HG03196 (cell line): ENCODE data around the gene GUCY1B1.

ENCODE experiments used
- ATAC-seq: cut with Tn5 transposase; IDR thresholded peaks from one replicate; pipeline ENCODE4 v1.9.1; 2021; ENCODE audit not compliant: unreplicated experiment

Gene GUCY1B1

DNA sequence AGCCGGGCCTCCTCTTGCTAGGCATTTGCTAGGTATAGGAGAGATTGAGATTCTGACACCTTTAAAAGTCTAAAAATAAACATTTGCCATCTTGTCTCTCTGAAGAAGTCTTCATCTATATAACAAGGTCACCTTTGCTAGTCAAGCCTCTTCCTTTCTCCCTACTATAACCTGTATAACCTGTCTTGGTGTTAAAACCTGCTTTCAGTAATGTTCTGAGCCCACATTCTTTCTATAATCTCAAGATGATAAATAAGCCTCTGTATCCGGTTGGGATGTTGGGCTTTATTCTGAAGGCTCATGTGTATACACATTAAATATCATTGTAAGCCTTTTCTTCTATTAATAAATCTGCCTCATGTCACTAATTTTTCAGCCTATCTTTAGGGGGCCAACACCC is 97.1 kb downstream of the GUCY1B1 start:
- ATAC-seq: no peak
